Adrenal gland (tissue), 12 donors: ENCODE measurements around the gene PTPRN2. TPM values are rescaled to one million over a fixed set of nuclear protein-coding genes. Genes with fewer than 3 reads are reported as not detected.
A peak's percentile ranks its signal among the peaks of the same experiment; 100 is the strongest.

ENCODE experiments used
- DNase-seq, 7 donors: peaks; one replicate each; pipeline ENCODE4 v3.0.0-alpha.2; 2019 to 2020
- H3K27ac ChIP-seq, 5 donors: fragments of 200-600 bp; sonication (generic) in 4 of 5; 1 replicate in 3 of 5; 2 replicates in 2 of 5; pipeline versions ENCODE4 v1.5.1 to v1.8.0; 2016 to 2020; ENCODE audit warnings: mild to moderate bottlenecking in 1 of 5
- H3K27me3 ChIP-seq: fragments of 200-600 bp; 2 replicates; pipeline ENCODE4 v1.8.0; 2021
- H3K36me3 ChIP-seq, 2 donors: fragments of 200-600 bp; replicated peaks in 1 of 2; 1 replicate in 1 of 2; 2 replicates in 1 of 2; pipeline versions ENCODE4 v1.5.1 to v1.8.0; 2018 to 2022
- H3K4me1 ChIP-seq, 2 donors: fragments of 200-600 bp; replicated peaks in 1 of 2; 1 replicate in 1 of 2; 2 replicates in 1 of 2; pipeline versions ENCODE4 v1.5.1 to v1.8.0; 2018 to 2021
- H3K4me3 ChIP-seq, 4 donors: fragments of 200-600 bp; sonication (generic) in 3 of 4; one replicate each; pipeline ENCODE4 v1.5.1; 2016 to 2018
- H3K9me3 ChIP-seq, 3 donors: fragments of 200-600 bp; sonication (generic) in 1 of 3; replicated peaks in 1 of 3; 1 replicate in 2 of 3; 2 replicates in 1 of 3; pipeline versions ENCODE4 v1.5.1 to v1.8.0; 2016 to 2021
- CTCF ChIP-seq, 6 experiments: fragments of 450-650 bp in 4 of 6; fragments of 200-600 bp in 2 of 6; sonication (generic) in 1 of 6; IDR thresholded peaks; 1 replicate in 5 of 6; 2 replicates in 1 of 6; pipeline versions ENCODE4 v1.5.1 to v1.8.0; 2016 to 2021; ENCODE audit warnings: antibody characterized with exemption in 6 of 6, mild to moderate bottlenecking in 2 of 6, moderate library complexity in 1 of 6
- POLR2A ChIP-seq, 2 donors: fragments of 450-650 bp; IDR thresholded peaks; one replicate each; pipeline ENCODE4 v1.6.1; 2017; ENCODE audit warnings: antibody characterized with exemption in 2 of 2, mild to moderate bottlenecking in 2 of 2, moderate library complexity in 1 of 2
- WGBS, 4 donors: extraction: QIAGEN DNeasy Blood & Tissue Kit in 2 of 4; methylation state at CpG; one replicate each; pipeline versions ENCODE4 v1.1.5 to v1.1.7; 2013 to 2017; 5-methylcytosine and 5-hydroxymethylcytosine counted together
- intact Hi-C, 2 donors: fragments of 100-400 bp; cut with DNase I; formaldehyde crosslinking; loops; one replicate each; pipeline versions ENCODE4 v1.14.1 to v1.15.0; 2022 to 2023
- polyA plus RNA-seq, 3 donors: library from polyadenylated mRNA; stranded (reverse); fragments of 200-250 nt in 2 of 3; fragments of 350-450 nt in 1 of 3; fragmentation: Illumina TruSeq in 1 of 3; extraction: RNeasy Lipid Tissue Mini Kit (QIAGEN cat#74804) in 1 of 3; gene quantifications; one replicate each; pipeline ENCODE4 v1.2.3, GENCODE V29; 2013 to 2014
- total RNA-seq, 9 donors: library from RNA; depleted of rRNA in 4 of 9; stranded (reverse); fragments of >200 nt in 4 of 9; fragments of 120-200 nt in 1 of 9; fragmentation: NEBNext Ultra II Directional in 1 of 9; extraction: Animal tissue kit (Norgen Biotek cat#: 25700) in 1 of 9; gene quantifications; one replicate each; pipeline versions ENCODE4 v1.1.0 to v1.2.4, GENCODE V29; 2013 to 2023
- donor health status: healthy with polysubstance abuse.
- donor health status: Bipolar disorder and iron deficiency.
- donor health status: DM: yes; HTN: yes; CAD: no.
- donor health status: DM: no; HTN: no; CAD: no.
- donor health status: DM: no; HTN: no; CAD: no.
- donor health status: DM: yes; HTN: yes; CAD: no.

The PTPRN2 gene
- total and polyA plus RNA-seq, 12 donors: 2.2 to 16.2 (median 3.4) TPM

- no peaks in the 10 kb centered on the region for H3K4me1 ChIP-seq
- H3K27me3 ChIP-seq: no peaks in the 10 kb centered on the region
- no peak for TF ChIP-seq POLR2A (IDR thresholded peaks at IDR 0.05)
- no peak for TF ChIP-seq CTCF (IDR thresholded peaks at IDR 0.05)
- DNase-seq: peak in 1 of 7 donors; percentile 3
- WGBS, 4 donors: 92 to 94% (median 94%) methylated on average over 10 of the region's 10 CpGs
- peaks cover 0 to 6% (median 0%) of the 10 kb centered on the region in 3 donors for H3K9me3 ChIP-seq
- no peak overlapping the region for H3K27ac ChIP-seq
- H3K4me3 ChIP-seq: no peak overlapping the region
- H3K36me3 ChIP-seq: no peaks in the 10 kb centered on the region
- intact Hi-C loops: no loop called here
Measured at GRCh38 chr7:157976406-157976805, 611.2 kb downstream of the PTPRN2 start.

- H3K36me3 ChIP-seq: no peaks in the 10 kb centered on the region
- no peak overlapping the region for H3K27ac ChIP-seq
- peak in 1 of 7 donors; percentile 2 for DNase-seq
- WGBS, 4 donors: 86 to 89% (median 88%) methylated on average over 10 to 21 of the region's 21 CpGs
- H3K9me3 ChIP-seq: peaks cover 0 to 6% (median 0%) of the 10 kb centered on the region in 3 donors
- no peak for TF ChIP-seq CTCF (IDR thresholded peaks at IDR 0.05)
- TF ChIP-seq POLR2A (IDR thresholded peaks at IDR 0.05): no peak
- H3K4me1 ChIP-seq: no peaks in the 10 kb centered on the region
- intact Hi-C loops: no loop called here
- no peaks in the 10 kb centered on the region for H3K27me3 ChIP-seq
- no peak overlapping the region for H3K4me3 ChIP-seq
Measured at GRCh38 chr7:157975401-157976372, 611.9 kb downstream of the PTPRN2 start.

- no peaks in the 10 kb centered on the region for H3K4me1 ChIP-seq
- intact Hi-C loops: no loop called here
- no peak for DNase-seq
- no peaks in the 10 kb centered on the region for H3K27me3 ChIP-seq
- no peak overlapping the region for H3K27ac ChIP-seq
- WGBS, 4 donors: 86 to 93% (median 88%) methylated on average over 6 to 11 of the region's 11 CpGs
- H3K36me3 ChIP-seq: no peaks in the 10 kb centered on the region
- peaks cover 0 to 6% (median 0%) of the 10 kb centered on the region in 3 donors for H3K9me3 ChIP-seq
- no peak for TF ChIP-seq CTCF (IDR thresholded peaks at IDR 0.05)
- TF ChIP-seq POLR2A (IDR thresholded peaks at IDR 0.05): no peak
- H3K4me3 ChIP-seq: no peak overlapping the region
Measured at GRCh38 chr7:157974678-157975230, 612.9 kb downstream of the PTPRN2 start.

GRCh38 chr7:157973971-157974677 lies 613.5 kb downstream of the PTPRN2 start:
- no peak for DNase-seq
- Histone ChIP-seq H3K9me3 (peaks cover 0 to 6% (median 0%) of the 10 kb centered on the region in 3 donors), H3K4me3 (no peak overlapping the region), H3K36me3 (no peaks in the 10 kb centered on the region), H3K4me1 (no peaks in the 10 kb centered on the region), H3K27ac (no peak overlapping the region), H3K27me3 (no peaks in the 10 kb centered on the region)
- intact Hi-C loops: no loop called here
- no peak for TF ChIP-seq CTCF (IDR thresholded peaks at IDR 0.05)
- TF ChIP-seq POLR2A (IDR thresholded peaks at IDR 0.05): no peak
- 85 to 95% (median 90%) methylated on average over 13 to 23 of the region's 23 CpGs for WGBS, 4 donors
